Naive B cell (primary cell): Measurements from ENCODE around the gene CXCR5. TPM values are rescaled to one million over a fixed set of nuclear protein-coding genes. Genes with fewer than 3 reads are reported as not detected.

Source experiments
- ATAC-seq, 2 donors: fragments of 150-1000 bp; cut with Tn5 transposase; 2 replicates each; pipeline ENCODE4 v1.10.0; 2021; ENCODE audit warnings: low read depth in 2 of 2, mild to moderate bottlenecking in 2 of 2, moderate library complexity in 2 of 2
- DNase-seq: peaks from one replicate; pipeline ENCODE4 v3.0.0; 2022
- H3K27ac Mint-ChIP-seq, 6 donors: one replicate each; pipeline ENCODE4 v1.8.0; 2020 to 2022; ENCODE audit warnings: mild to moderate bottlenecking in 6 of 6, mixed read lengths in 6 of 6, moderate library complexity in 5 of 6, inconsistent platforms in 2 of 6
- H3K27me3 Mint-ChIP-seq, 3 donors: one replicate each; pipeline ENCODE4 v1.8.0; 2021 to 2022; ENCODE audit warnings: mixed read lengths in 3 of 3, mild to moderate bottlenecking in 1 of 3
- H3K36me3 Mint-ChIP-seq, 2 donors: one replicate each; pipeline ENCODE4 v1.8.0; 2020 to 2022; ENCODE audit warnings: mixed read lengths in 2 of 2, inconsistent platforms in 1 of 2, mild to moderate bottlenecking in 1 of 2
- H3K4me1 Mint-ChIP-seq, 3 donors: one replicate each; pipeline ENCODE4 v1.8.0; 2020 to 2022; ENCODE audit warnings: mixed read lengths in 3 of 3, inconsistent platforms in 1 of 3, mild to moderate bottlenecking in 1 of 3, moderate library complexity in 1 of 3
- H3K4me3 Mint-ChIP-seq, 8 donors: one replicate each; pipeline ENCODE4 v1.8.0; 2020 to 2022; ENCODE audit warnings: mild to moderate bottlenecking in 8 of 8, mixed read lengths in 8 of 8, moderate library complexity in 8 of 8, inconsistent platforms in 2 of 8
- H3K9me3 Mint-ChIP-seq, 7 donors: one replicate each; pipeline ENCODE4 v1.8.0; 2020 to 2022; ENCODE audit warnings: mixed read lengths in 7 of 7, mild to moderate bottlenecking in 5 of 7, inconsistent platforms in 2 of 7, moderate library complexity in 1 of 7
- polyA plus RNA-seq, 6 donors: library from polyadenylated mRNA; unstranded; fragments of 300-500 nt; fragmentation: Illumina TruSeq; gene quantifications; one replicate each; pipeline ENCODE4 v1.2.3, GENCODE V29; 2021; ENCODE audit warnings: low read depth in 6 of 6

Gene CXCR5
- polyA plus RNA-seq, 6 donors from 2014 or later, result 101 to 157 (median 116) TPM

- H3K4me3 Mint-ChIP-seq, result no peak overlapping the region
- no peak for DNase-seq
- no peaks in the 10 kb centered on the region for H3K27me3 Mint-ChIP-seq
- no peak for ATAC-seq
- peaks cover 22 to 53% (median 35%) of the 10 kb centered on the region in 3 donors for H3K4me1 Mint-ChIP-seq
- H3K9me3 Mint-ChIP-seq, result no peaks in the 10 kb centered on the region
- H3K27ac Mint-ChIP-seq, result peak overlapping the region in 2 of 6 donors; percentile 40 to 68
- H3K36me3 Mint-ChIP-seq, result no peaks in the 10 kb centered on the region
Measured at GRCh38 chr11:118853678-118854077, 30.0 kb upstream of the CXCR5 start.

- Mint-ChIP-seq H3K36me3 (no peaks in the 10 kb centered on the region), H3K4me1 (peaks cover 26 to 60% (median 49%) of the 10 kb centered on the region in 3 donors), H3K27ac (peak overlapping the region in 5 of 6 donors; percentile 10 to 87 (median 79)), H3K4me3 (peak overlapping the region in 2 of 8 donors; percentile 12 to 59), H3K27me3 (no peaks in the 10 kb centered on the region), H3K9me3 (no peaks in the 10 kb centered on the region)
- ATAC-seq (no peak), DNase-seq (no peak)
Measured at GRCh38 chr11:118856314-118856713, 27.4 kb upstream of the CXCR5 start.

GRCh38 chr11:118857385-118857784, 26.3 kb upstream of the CXCR5 start:
- ATAC-seq (peak; percentile 43 to 51), DNase-seq (no peak)
- Mint-ChIP-seq H3K27ac (peak overlapping the region in 2 of 6 donors; percentile 7 to 59), H3K9me3 (no peaks in the 10 kb centered on the region), H3K4me1 (peaks cover 20 to 49% (median 41%) of the 10 kb centered on the region in 3 donors), H3K36me3 (no peaks in the 10 kb centered on the region), H3K4me3 (no peak overlapping the region), H3K27me3 (no peaks in the 10 kb centered on the region)

DNA sequence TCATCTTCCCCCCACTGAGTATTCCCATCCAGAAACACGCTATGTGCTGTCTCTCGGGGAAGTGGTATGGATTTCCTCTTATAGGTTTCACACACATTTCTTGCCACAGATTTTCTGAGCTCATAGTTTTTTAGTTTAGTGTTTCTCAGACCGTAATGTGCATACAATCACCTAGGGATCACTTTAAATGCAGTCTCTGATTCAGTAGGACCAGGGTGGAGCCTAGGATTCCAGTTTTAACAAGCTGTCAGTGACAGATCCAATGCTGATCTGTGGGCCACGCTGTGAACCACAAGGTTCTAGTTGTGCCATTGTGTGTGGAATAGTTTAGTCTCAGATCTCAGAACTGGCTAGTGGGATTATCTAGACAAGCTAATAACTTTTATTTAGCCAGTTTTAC, 23.7 kb upstream of the CXCR5 start:
- H3K9me3 Mint-ChIP-seq, result no peaks in the 10 kb centered on the region
- peaks cover 0 to 6% of the 10 kb centered on the region in 2 donors for H3K36me3 Mint-ChIP-seq
- H3K4me1 Mint-ChIP-seq, result peaks cover 24 to 46% (median 46%) of the 10 kb centered on the region in 3 donors
- H3K4me3 Mint-ChIP-seq, result peak overlapping the region in 1 of 8 donors; percentile 65
- DNase-seq (no peak), ATAC-seq (no peak)
- no peaks in the 10 kb centered on the region for H3K27me3 Mint-ChIP-seq
- H3K27ac Mint-ChIP-seq, result peak overlapping the region in 5 of 6 donors; percentile 33 to 83 (median 74)

DNA sequence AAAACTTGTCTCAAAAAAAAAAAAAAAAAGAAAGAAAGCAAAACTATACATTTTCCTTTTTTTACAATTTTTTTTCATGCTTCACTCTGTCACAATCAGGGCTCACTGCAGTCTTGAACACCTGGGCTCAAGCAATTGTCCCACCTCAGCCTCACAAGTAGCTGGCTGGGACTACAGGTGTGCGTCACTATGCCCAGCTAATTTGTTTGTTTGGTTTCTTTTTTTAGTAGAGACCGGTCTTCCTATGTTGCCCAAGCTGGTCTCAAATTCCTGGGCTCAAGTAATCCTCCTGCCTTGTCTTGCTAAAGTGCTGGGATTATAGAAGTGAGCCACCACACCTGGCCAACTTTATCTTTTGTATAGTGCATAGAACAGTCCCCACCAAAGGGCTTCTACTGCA, 15.0 kb upstream of the CXCR5 start:
- Mint-ChIP-seq H3K9me3 (no peaks in the 10 kb centered on the region), H3K4me1 (peaks cover 38 to 66% (median 57%) of the 10 kb centered on the region in 3 donors), H3K4me3 (peak overlapping the region; percentile 9 to 72 (median 51)), H3K36me3 (peaks cover 0 to 6% of the 10 kb centered on the region in 2 donors), H3K27ac (peak overlapping the region; percentile 93 to 99 (median 95)), H3K27me3 (no peaks in the 10 kb centered on the region)
- ATAC-seq (peak in 1 of 2 donors; percentile 9), DNase-seq (peak; percentile 62)

- peak overlapping the region; percentile 84 to 95 (median 92) for H3K4me3 Mint-ChIP-seq
- no peaks in the 10 kb centered on the region for H3K27me3 Mint-ChIP-seq
- ATAC-seq (peak; percentile 67 to 72), DNase-seq (peak; percentile 74)
- H3K36me3 Mint-ChIP-seq, result no peaks in the 10 kb centered on the region
- peak overlapping the region; percentile 99 to 100 (median 100) for H3K27ac Mint-ChIP-seq
- peaks cover 50 to 79% (median 67%) of the 10 kb centered on the region in 3 donors for H3K4me1 Mint-ChIP-seq
- peaks cover 0 to 2% (median 0%) of the 10 kb centered on the region in 7 donors for H3K9me3 Mint-ChIP-seq
Measured at GRCh38 chr11:118870396-118871343, 13.0 kb upstream of the CXCR5 start.

DNA sequence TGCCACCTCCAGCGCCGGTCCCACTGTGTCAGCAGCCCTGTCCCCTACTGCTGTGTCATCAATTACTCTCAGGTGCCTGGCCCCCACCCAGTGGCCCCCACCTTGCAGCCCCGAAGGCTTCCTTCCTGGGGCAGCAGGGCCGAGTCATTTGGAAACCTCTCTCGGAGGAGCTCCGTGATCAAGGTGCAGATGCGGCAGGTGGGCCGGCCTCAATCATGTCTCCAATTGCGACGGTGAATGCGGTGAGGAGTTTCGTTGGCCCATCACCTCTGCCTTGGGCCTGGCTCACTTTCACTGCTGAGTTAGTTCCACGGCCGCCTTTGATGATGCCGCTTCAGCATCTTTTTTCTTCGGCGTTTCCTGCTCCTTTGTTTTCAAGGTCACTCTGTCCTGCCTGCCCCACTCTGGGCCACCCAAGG, 11.3 kb upstream of the CXCR5 start:
- Mint-ChIP-seq H3K9me3 (peaks cover 0 to 4% (median 0%) of the 10 kb centered on the region in 7 donors), H3K4me1 (peaks cover 66 to 90% (median 77%) of the 10 kb centered on the region in 3 donors), H3K4me3 (peak overlapping the region in 6 of 8 donors; percentile 35 to 68 (median 49)), H3K36me3 (no peaks in the 10 kb centered on the region), H3K27me3 (no peaks in the 10 kb centered on the region), H3K27ac (peak overlapping the region in 5 of 6 donors; percentile 69 to 99 (median 94))
- ATAC-seq (no peak), DNase-seq (no peak)

DNA sequence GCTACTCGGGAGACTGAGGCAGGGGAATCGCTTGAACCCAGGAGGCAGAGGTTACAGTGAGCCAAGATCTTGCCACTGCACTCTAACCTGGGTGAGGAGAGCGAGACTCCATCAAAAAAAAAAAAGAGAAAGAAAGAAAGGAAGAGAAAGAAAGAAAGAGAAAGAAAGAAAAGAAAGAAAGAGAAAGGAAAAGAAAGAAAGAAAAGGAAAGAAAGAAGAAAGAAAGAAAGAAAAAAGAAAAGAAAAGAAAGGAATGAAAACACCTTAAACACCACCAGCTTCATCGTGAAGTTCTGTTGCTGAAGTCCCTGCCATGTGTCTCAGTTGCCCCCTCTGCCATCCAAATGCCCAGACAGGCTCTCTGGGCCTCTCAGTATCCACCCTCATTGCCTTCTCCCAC, 9.9 kb upstream of the CXCR5 start:
- Mint-ChIP-seq H3K9me3 (peaks cover 0 to 4% (median 0%) of the 10 kb centered on the region in 7 donors), H3K4me1 (peaks cover 70 to 93% (median 81%) of the 10 kb centered on the region in 3 donors), H3K4me3 (peak overlapping the region in 2 of 8 donors; percentile 36 to 45), H3K27ac (peak overlapping the region; percentile 72 to 99 (median 92)), H3K36me3 (no peaks in the 10 kb centered on the region), H3K27me3 (no peaks in the 10 kb centered on the region)
- DNase-seq (no peak), ATAC-seq (no peak)

DNA sequence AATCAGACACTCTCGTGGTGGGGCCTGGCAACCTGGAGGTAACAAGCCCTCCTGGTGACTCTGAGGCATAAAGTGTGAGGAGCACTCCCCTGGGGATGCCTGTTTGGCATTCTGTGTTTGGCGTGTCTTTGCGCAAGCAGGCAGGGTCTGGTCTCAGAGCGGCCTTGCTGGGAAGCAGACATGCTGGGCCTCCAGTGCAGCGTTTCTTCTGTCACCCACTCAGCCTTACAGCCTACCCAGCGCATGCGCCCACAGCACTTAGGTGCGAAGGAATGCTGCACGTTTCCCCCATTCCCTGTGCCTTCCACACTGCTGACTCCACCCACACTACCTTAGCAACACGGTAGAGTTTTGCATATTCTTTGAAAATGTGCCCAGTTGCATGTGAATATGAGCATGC, 7.4 kb upstream of the CXCR5 start:
- no peaks in the 10 kb centered on the region for H3K36me3 Mint-ChIP-seq
- H3K4me1 Mint-ChIP-seq, result peaks cover 67 to 92% (median 84%) of the 10 kb centered on the region in 3 donors
- H3K4me3 Mint-ChIP-seq, result peak overlapping the region; percentile 63 to 91 (median 85)
- no peaks in the 10 kb centered on the region for H3K27me3 Mint-ChIP-seq
- peak overlapping the region; percentile 98 to 100 (median 99) for H3K27ac Mint-ChIP-seq
- DNase-seq (no peak), ATAC-seq (no peak)
- H3K9me3 Mint-ChIP-seq, result peaks cover 0 to 4% (median 0%) of the 10 kb centered on the region in 7 donors

DNA sequence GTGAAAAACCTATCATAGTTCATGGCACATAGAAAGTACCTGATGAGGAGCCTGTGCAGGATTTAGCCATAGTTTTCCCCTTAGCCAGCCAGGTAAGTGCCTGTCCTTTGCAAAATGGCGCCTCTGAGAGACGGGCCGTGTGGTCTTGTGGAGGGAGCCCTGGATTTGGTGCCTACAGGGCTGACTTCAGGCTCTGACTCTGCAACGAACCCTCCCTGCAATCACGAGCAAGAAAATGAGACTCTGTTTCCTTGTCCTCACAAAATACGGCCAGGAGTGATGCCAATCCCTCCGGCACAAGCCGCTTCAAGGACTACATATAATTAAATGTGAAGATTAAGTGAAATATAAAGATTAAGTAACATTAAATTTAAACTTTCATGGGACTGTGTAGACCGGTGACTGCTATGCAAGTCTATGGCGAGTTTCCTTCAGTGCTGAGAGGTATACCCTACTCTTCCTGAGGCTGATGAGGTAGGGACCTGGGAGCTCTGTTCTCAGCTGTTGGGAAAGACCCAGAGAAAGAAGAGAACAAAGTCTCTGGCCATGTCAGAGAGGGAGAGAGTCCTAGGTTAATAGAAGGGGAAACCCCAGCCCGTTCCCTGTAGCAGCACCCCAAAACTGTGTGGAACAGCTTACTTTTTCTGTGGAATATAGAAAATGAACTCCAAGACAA, 6.1 kb upstream of the CXCR5 start:
- Mint-ChIP-seq H3K27me3 (no peaks in the 10 kb centered on the region), H3K4me3 (peak overlapping the region in 6 of 8 donors; percentile 77 to 91 (median 87)), H3K36me3 (no peaks in the 10 kb centered on the region), H3K4me1 (peaks cover 73 to 93% (median 89%) of the 10 kb centered on the region in 3 donors), H3K9me3 (peaks cover 0 to 4% (median 0%) of the 10 kb centered on the region in 7 donors), H3K27ac (peak overlapping the region; percentile 98 to 100 (median 99))
- ATAC-seq, result no peak
- DNase-seq, result no peak

- Mint-ChIP-seq H3K36me3 (no peaks in the 10 kb centered on the region), H3K9me3 (peaks cover 0 to 4% (median 0%) of the 10 kb centered on the region in 7 donors), H3K4me3 (peak overlapping the region in 3 of 8 donors; percentile 19 to 25 (median 20)), H3K27ac (peak overlapping the region in 5 of 6 donors; percentile 98 to 100 (median 99)), H3K27me3 (no peaks in the 10 kb centered on the region), H3K4me1 (peaks cover 71 to 93% (median 89%) of the 10 kb centered on the region in 3 donors)
- DNase-seq (no peak), ATAC-seq (no peak)
Measured at GRCh38 chr11:118878163-118878563, 5.5 kb upstream of the CXCR5 start.

DNA sequence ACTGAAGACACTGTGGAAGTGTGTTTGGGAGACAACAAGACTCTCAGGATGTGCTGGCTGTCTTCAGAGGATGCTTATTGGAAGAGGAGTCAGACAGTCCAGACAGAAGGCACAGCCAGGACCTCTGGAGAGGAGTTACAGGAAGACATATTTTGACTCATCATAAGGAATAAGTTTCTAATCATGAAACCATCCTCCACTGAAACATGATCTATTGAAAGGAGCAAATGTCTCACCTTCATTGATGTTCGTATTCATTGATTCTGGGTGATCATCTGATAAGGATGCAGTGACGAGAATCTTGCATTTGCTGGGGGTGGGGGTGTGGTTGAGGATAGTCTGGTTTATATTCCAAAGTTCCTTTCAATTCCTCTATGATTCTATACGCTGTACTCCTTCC, 2.5 kb upstream of the CXCR5 start:
- DNase-seq (no peak), ATAC-seq (no peak)
- peaks cover 0 to 2% (median 0%) of the 10 kb centered on the region in 7 donors for H3K9me3 Mint-ChIP-seq
- peak overlapping the region in 6 of 8 donors; percentile 2 to 58 (median 28) for H3K4me3 Mint-ChIP-seq
- H3K27me3 Mint-ChIP-seq, result no peaks in the 10 kb centered on the region
- H3K27ac Mint-ChIP-seq, result peak overlapping the region; percentile 24 to 98 (median 68)
- H3K4me1 Mint-ChIP-seq, result peaks cover 65 to 85% (median 81%) of the 10 kb centered on the region in 3 donors
- H3K36me3 Mint-ChIP-seq, result peaks cover 10 to 21% of the 10 kb centered on the region in 2 donors

- Mint-ChIP-seq H3K9me3 (peaks cover 0 to 2% (median 0%) of the 10 kb centered on the region in 7 donors), H3K36me3 (peaks cover 22 to 27% of the 10 kb centered on the region in 2 donors), H3K27ac (peak overlapping the region; percentile 98 to 100 (median 100)), H3K4me3 (peak overlapping the region; percentile 56 to 98 (median 90)), H3K27me3 (no peaks in the 10 kb centered on the region), H3K4me1 (peaks cover 64 to 85% (median 81%) of the 10 kb centered on the region in 3 donors)
- DNase-seq (no peak), ATAC-seq (no peak)
Measured at GRCh38 chr11:118882491-118882890, 1.2 kb upstream of the CXCR5 start.
